HEK293 (cell line): Measurements from ENCODE around the gene EIF4G3.

Source experiments
- GFI1B ChIP-seq: fragments of 450-650 bp; formaldehyde crosslinking; IDR thresholded peaks from 2 replicates; pipeline ENCODE4 v1.5.1; 2016; ENCODE audit warnings: missing biosample characterization, missing genetic modification characterization
- GLI2 ChIP-seq: fragments of 450-650 bp; formaldehyde crosslinking; IDR thresholded peaks from 2 replicates; pipeline ENCODE4; 2017; ENCODE audit warnings: missing biosample characterization, missing genetic modification characterization, low read depth, borderline replicate concordance
- KLF1 ChIP-seq: fragments of 450-650 bp; formaldehyde crosslinking; IDR thresholded peaks from 2 replicates; pipeline ENCODE4 v1.5.1; 2016; ENCODE audit warnings: missing biosample characterization, missing genetic modification characterization
- KLF10 ChIP-seq: fragments of 450-650 bp; IDR thresholded peaks from 2 replicates; pipeline ENCODE4 v1.5.1; 2018; ENCODE audit warnings: missing biosample characterization, mild to moderate bottlenecking, missing genetic modification characterization
- KLF16 ChIP-seq: fragments of 450-650 bp; formaldehyde crosslinking; IDR thresholded peaks from 2 replicates; pipeline ENCODE4 v1.5.1; 2017; ENCODE audit warnings: missing biosample characterization, missing genetic modification characterization
- KLF8 ChIP-seq: fragments of 450-650 bp; formaldehyde crosslinking; IDR thresholded peaks from 2 replicates; pipeline ENCODE4 v1.5.1; 2016; ENCODE audit warnings: missing biosample characterization, missing genetic modification characterization
- MZF1 ChIP-seq: fragments of 450-650 bp; formaldehyde crosslinking; IDR thresholded peaks from 2 replicates; pipeline ENCODE4 v1.5.1; 2017; ENCODE audit warnings: missing biosample characterization, missing genetic modification characterization, borderline replicate concordance
- PRDM6 ChIP-seq: fragments of 450-650 bp; formaldehyde crosslinking; IDR thresholded peaks from 2 replicates; pipeline ENCODE4 v1.5.1; 2017; ENCODE audit warnings: missing biosample characterization, missing genetic modification characterization
- SCRT1 ChIP-seq: fragments of 450-650 bp; formaldehyde crosslinking; IDR thresholded peaks from 2 replicates; pipeline ENCODE4 v1.5.1; 2016; ENCODE audit warnings: missing biosample characterization, missing genetic modification characterization, borderline replicate concordance
- TRIM28 ChIP-seq: IDR thresholded peaks from 2 replicates; pipeline ENCODE4 v1.6.1; 2011; ENCODE audit warnings: low read length, control low read depth, borderline replicate concordance
- ZBTB11 ChIP-seq: fragments of 450-650 bp; formaldehyde crosslinking; conservative IDR thresholded peaks from 2 replicates; pipeline ENCODE4 v1.5.1; 2016; ENCODE audit warnings: low read depth, missing biosample characterization, missing genetic modification characterization
- ZBTB20 ChIP-seq: fragments of 450-650 bp; formaldehyde crosslinking; IDR thresholded peaks from 2 replicates; pipeline ENCODE4 v1.5.1; 2016; ENCODE audit warnings: missing biosample characterization, missing genetic modification characterization
- ZBTB8A ChIP-seq: fragments of 450-650 bp; formaldehyde crosslinking; IDR thresholded peaks from 2 replicates; pipeline ENCODE4 v1.5.1; 2016; ENCODE audit warnings: missing biosample characterization, missing genetic modification characterization
- ZNF112 ChIP-seq: fragments of 450-650 bp; formaldehyde crosslinking; IDR thresholded peaks from 2 replicates; pipeline ENCODE4 v1.5.0; 2017; ENCODE audit warnings: missing biosample characterization, missing genetic modification characterization
- ZNF155 ChIP-seq: fragments of 450-650 bp; formaldehyde crosslinking; IDR thresholded peaks from 2 replicates; pipeline ENCODE4 v1.5.1; 2016; ENCODE audit warnings: missing biosample characterization, missing genetic modification characterization
- ZNF16 ChIP-seq: fragments of 450-650 bp; formaldehyde crosslinking; IDR thresholded peaks from 2 replicates; pipeline ENCODE4 v1.5.1; 2016; ENCODE audit warnings: low read depth, missing biosample characterization, missing genetic modification characterization
- ZNF184 ChIP-seq: fragments of 450-650 bp; IDR thresholded peaks from 2 replicates; pipeline ENCODE4 v1.5.1; 2018; ENCODE audit warnings: missing biosample characterization, mild to moderate bottlenecking, missing genetic modification characterization
- ZNF23 ChIP-seq: fragments of 450-650 bp; formaldehyde crosslinking; IDR thresholded peaks from 2 replicates; pipeline ENCODE4 v1.5.1; 2016; ENCODE audit warnings: missing biosample characterization, missing genetic modification characterization, borderline replicate concordance
- ZNF366 ChIP-seq: fragments of 450-650 bp; formaldehyde crosslinking; conservative IDR thresholded peaks from 2 replicates; pipeline ENCODE4 v1.5.1; 2016; ENCODE audit warnings: missing biosample characterization, missing genetic modification characterization
- ZNF623 ChIP-seq: fragments of 450-650 bp; formaldehyde crosslinking; IDR thresholded peaks from 2 replicates; pipeline ENCODE4 v1.5.1; 2016; ENCODE audit warnings: missing biosample characterization, missing genetic modification characterization
- ZNF626 ChIP-seq: fragments of 450-650 bp; sonication (Bioruptor Pico); formaldehyde crosslinking; IDR thresholded peaks from 2 replicates; pipeline ENCODE4 v1.5.1; 2018; ENCODE audit warnings: missing biosample characterization, missing genetic modification characterization, inconsistent platforms
- ZNF660 ChIP-seq: fragments of 450-650 bp; IDR thresholded peaks from 2 replicates; pipeline ENCODE4 v1.5.1; 2018; ENCODE audit warnings: missing biosample characterization, mild to moderate bottlenecking, missing genetic modification characterization
- ZNF677 ChIP-seq: fragments of 450-650 bp; IDR thresholded peaks from 2 replicates; pipeline ENCODE4 v1.5.0; 2018; ENCODE audit warnings: missing biosample characterization, mild to moderate bottlenecking, missing genetic modification characterization, moderate library complexity
- ZNF704 ChIP-seq: fragments of 450-650 bp; formaldehyde crosslinking; IDR thresholded peaks from 2 replicates; pipeline ENCODE4 v1.5.1; 2016; ENCODE audit warnings: missing biosample characterization, missing genetic modification characterization
- ZNF777 ChIP-seq: fragments of 450-650 bp; formaldehyde crosslinking; IDR thresholded peaks from 2 replicates; pipeline ENCODE4 v1.5.1; 2017; ENCODE audit warnings: missing biosample characterization, missing genetic modification characterization, borderline replicate concordance
- ZNF830 ChIP-seq: fragments of 450-650 bp; IDR thresholded peaks from 2 replicates; pipeline ENCODE4 v1.5.0; 2018; ENCODE audit warnings: missing biosample characterization, missing genetic modification characterization, low read depth, mild to moderate bottlenecking, moderate library complexity
- ZSCAN30 ChIP-seq: fragments of 450-650 bp; IDR thresholded peaks from 2 replicates; pipeline ENCODE4 v1.5.1; 2018; ENCODE audit warnings: missing biosample characterization, mild to moderate bottlenecking, missing genetic modification characterization, moderate library complexity
- TF ChIP-seq, protein P1 (sequence below): fragments of 450-650 bp; formaldehyde crosslinking; IDR thresholded peaks from 2 replicates; pipeline ENCODE4 v1.5.1; 2016; ENCODE audit warnings: missing biosample characterization, missing genetic modification characterization
- TF ChIP-seq, protein P2 (sequence below): fragments of 450-650 bp; formaldehyde crosslinking; IDR thresholded peaks from 2 replicates; pipeline ENCODE4; 2016; ENCODE audit warnings: missing biosample characterization, missing genetic modification characterization

The EIF4G3 gene

GRCh38 chr1:20846461-20847374 is 330.0 kb downstream of the EIF4G3 start (continued):
- no peak for TF ChIP-seq ZBTB11 (tag by site-specific recombination)
- no peak for TF ChIP-seq KLF1
- no peak for TF ChIP-seq GLI2
- TF ChIP-seq SCRT1: no peak
- no peak for TF ChIP-seq ZNF366 (tag by site-specific recombination)
- TF ChIP-seq MZF1: no peak
- TF ChIP-seq ZNF23: no peak
- TF ChIP-seq, protein P1, sequence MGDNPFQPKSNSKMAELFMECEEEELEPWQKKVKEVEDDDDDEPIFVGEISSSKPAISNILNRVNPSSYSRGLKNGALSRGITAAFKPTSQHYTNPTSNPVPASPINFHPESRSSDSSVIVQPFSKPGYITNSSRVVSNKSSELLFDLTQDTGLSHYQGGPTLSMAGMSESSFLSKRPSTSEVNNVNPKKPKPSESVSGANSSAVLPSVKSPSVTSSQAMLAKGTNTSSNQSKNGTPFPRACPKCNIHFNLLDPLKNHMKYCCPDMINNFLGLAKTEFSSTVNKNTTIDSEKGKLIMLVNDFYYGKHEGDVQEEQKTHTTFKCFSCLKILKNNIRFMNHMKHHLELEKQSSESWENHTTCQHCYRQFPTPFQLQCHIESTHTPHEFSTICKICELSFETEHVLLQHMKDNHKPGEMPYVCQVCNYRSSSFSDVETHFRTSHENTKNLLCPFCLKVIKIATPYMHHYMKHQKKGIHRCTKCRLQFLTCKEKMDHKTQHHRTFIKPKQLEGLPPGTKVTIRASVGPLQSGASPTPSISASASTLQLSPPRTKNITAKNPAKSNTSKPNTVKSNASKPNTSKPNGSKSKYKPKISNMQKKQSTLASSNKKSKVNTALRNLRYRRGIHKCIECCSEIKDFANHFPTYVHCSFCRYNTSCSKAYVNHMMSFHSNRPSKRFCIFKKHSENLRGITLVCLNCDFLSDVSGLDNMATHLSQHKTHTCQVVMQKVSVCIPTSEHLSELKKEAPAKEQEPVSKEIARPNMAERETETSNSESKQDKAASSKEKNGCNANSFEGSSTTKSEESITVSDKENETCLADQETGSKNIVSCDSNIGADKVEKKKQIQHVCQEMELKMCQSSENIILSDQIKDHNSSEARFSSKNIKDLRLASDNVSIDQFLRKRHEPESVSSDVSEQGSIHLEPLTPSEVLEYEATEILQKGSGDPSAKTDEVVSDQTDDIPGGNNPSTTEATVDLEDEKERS (tag by site-specific recombination): no peak
- no peak for TF ChIP-seq ZBTB20
- TF ChIP-seq PRDM6: no peak
- TF ChIP-seq ZNF112: no peak
- TF ChIP-seq KLF10: peak; percentile 34; the same call in 1 of the 2 replicates
- no peak for TF ChIP-seq ZNF16 (tag by site-specific recombination)
- TF ChIP-seq ZNF626 (tag by site-specific recombination): no peak
- no peak for TF ChIP-seq GFI1B (tag by site-specific recombination)
- TF ChIP-seq ZNF704 (tag by site-specific recombination): no peak
- TF ChIP-seq ZNF660 (tag by site-specific recombination): 0 out of 2 replicates have a peak, but pooled peaks have one; percentile 40
- no peak for TF ChIP-seq KLF16
- no peak for TF ChIP-seq ZBTB8A (tag by site-specific recombination)
- TF ChIP-seq ZNF184 (tag by site-specific recombination): peak; percentile 78; the same call in 1 of the 2 replicates
- no peak for TF ChIP-seq KLF8
- peak; percentile 82 for TF ChIP-seq ZNF830
- no peak for TF ChIP-seq ZSCAN30 (tag by site-specific recombination)
- TF ChIP-seq ZNF677 (tag by site-specific recombination): no peak
- TF ChIP-seq TRIM28: no peak
- TF ChIP-seq, protein P2, sequence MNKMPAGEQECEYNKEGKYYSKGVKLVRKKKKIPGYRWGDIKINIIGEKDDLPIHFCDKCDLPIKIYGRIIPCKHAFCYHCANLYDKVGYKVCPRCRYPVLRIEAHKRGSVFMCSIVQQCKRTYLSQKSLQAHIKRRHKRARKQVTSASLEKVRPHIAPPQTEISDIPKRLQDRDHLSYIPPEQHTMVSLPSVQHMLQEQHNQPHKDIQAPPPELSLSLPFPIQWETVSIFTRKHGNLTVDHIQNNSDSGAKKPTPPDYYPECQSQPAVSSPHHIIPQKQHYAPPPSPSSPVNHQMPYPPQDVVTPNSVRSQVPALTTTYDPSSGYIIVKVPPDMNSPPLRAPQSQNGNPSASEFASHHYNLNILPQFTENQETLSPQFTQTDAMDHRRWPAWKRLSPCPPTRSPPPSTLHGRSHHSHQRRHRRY: no peak
- no peak for TF ChIP-seq ZNF623 (tag by site-specific recombination)
- no peak for TF ChIP-seq ZNF777 (tag by site-specific recombination)
- TF ChIP-seq ZNF155 (tag by site-specific recombination): no peak
